ENCODE data around the gene RRP15. TPM values are rescaled to one million over a fixed set of nuclear protein-coding genes. Genes with fewer than 3 reads are reported as not detected.

The RRP15 gene
- total and polyA plus RNA-seq, 2 of the 8 experiments (the other 6 are each of a cell fraction or from before 2014, with no cell fraction given) = 3.7 to 52.8 TPM

DNA sequence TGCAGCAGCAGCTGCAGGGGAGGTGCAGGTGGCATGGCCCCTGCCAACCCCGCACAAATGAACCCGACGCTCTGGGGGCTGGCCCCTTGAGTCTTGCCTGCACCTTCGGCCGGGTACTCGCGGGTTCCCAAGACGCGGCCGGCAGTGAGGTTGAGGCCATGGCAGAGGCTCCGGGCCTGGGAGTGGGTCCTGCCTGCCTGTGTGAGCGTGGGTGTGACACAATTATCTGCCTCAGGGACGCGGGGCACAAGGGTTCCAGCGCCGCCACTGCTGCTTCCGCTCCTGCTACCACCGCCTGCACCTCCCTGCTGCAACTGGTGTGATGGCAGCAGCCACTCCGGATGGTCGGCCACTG is 39.1 kb downstream of the RRP15 start (continued):
- TF ChIP-seq, protein P1, sequence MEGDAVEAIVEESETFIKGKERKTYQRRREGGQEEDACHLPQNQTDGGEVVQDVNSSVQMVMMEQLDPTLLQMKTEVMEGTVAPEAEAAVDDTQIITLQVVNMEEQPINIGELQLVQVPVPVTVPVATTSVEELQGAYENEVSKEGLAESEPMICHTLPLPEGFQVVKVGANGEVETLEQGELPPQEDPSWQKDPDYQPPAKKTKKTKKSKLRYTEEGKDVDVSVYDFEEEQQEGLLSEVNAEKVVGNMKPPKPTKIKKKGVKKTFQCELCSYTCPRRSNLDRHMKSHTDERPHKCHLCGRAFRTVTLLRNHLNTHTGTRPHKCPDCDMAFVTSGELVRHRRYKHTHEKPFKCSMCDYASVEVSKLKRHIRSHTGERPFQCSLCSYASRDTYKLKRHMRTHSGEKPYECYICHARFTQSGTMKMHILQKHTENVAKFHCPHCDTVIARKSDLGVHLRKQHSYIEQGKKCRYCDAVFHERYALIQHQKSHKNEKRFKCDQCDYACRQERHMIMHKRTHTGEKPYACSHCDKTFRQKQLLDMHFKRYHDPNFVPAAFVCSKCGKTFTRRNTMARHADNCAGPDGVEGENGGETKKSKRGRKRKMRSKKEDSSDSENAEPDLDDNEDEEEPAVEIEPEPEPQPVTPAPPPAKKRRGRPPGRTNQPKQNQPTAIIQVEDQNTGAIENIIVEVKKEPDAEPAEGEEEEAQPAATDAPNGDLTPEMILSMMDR (IDR thresholded peaks at IDR 0.05; ENCODE audit: control extremely low read depth in 1 of 3, insufficient read depth in 1 of 3, low read depth in 1 of 3, low read length in 3 of 3) = no peak

All from H1 (cell line).